GM19023 (cell line): ENCODE data around the gene ANKMY1.

Experiments
- ATAC-seq: cut with Tn5 transposase; IDR thresholded peaks from one replicate; pipeline ENCODE4 v1.9.1; 2021; ENCODE audit warnings: mild to moderate bottlenecking, moderate library complexity; ENCODE audit not compliant: unreplicated experiment

The ANKMY1 gene

GRCh38 chr2:240595381-240596079 is 37.7 kb upstream of the ANKMY1 start:
- ATAC-seq: no peak

DNA sequence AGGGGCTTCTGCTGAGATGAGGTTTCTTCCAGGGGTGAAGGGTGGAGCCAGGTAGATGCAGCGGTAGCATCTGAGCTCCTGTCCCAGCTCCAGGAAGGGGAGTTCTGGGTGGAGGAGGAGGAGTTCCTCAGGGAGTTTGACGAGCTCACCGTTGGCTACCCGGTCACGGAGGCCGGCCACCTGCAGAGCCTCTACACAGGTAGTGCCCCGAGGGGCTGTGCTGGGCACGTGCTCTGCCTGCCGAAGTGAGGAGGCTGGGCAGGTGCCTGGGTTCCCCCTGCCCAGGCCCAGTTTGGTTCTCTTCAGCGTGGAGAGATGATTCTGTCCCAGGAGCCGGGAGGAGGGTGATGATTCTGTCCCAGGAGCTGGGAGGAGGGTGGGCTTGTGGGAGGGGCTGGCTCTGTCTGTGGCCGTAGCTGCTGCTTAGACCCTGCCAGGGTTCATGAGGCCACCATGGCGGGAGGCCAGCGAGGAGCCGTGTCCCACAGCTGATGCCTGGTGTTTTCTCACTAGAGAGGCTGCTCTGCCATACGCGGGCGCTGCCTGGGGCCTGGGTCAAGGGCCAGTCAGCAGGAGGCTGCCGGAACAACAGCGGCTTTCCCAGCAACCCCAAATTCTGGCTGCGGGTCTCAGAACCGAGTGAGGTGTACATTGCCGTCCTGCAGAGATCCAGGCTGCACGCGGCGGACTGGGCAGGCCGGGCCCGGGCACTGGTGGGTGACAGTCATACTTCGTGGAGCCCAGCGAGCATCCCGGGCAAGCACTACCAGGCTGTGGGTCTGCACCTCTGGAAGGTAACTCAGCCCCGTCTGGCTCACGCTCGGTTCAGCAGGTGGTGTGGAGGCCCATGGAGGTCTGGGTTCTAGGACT is 37.0 kb upstream of the ANKMY1 start:
- ATAC-seq: no peak

DNA sequence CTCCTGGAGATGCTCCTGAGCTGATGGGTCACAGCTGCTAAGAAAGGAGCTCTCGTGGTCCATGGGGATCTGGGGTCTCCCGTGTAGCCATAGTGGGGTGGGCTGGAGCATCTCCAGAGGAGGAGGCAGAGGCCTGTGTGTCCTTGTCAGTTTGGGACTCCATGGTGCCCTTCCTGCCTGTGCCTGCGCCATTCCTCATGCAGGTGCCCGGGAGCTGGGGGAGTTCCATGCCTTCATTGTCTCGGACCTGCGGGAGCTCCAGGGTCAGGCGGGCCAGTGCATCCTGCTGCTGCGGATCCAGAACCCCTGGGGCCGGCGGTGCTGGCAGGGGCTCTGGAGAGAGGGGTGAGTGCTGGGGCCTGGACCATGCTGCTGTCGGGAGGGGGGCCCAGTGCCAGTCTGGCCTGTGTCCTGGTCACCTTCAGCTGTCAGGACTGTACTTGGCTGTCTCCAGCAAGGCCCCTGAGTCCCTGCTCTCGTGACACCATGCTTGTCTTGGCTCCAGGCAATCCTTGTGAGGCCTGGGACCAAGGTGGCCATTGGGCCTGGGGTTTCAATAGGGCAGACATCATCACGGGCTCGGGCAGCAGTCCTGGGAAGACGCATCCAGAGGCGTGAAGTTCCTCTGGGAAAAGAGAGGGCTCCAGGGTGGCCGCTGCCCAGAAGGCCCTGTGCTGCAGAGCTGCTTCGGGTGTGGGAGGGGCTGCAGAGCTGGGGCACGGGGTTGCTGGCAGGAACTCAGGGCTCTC is 36.1 kb upstream of the ANKMY1 start:
- no peak for ATAC-seq

GRCh38 chr2:240593026-240593702 is 35.4 kb upstream of the ANKMY1 start:
- no peak for ATAC-seq

GRCh38 chr2:240591784-240592183 is 34.0 kb upstream of the ANKMY1 start:
- no peak for ATAC-seq

- ATAC-seq: no peak
Measured at GRCh38 chr2:240591226-240591625, 33.4 kb upstream of the ANKMY1 start.

GRCh38 chr2:240590681-240591111 is 32.9 kb upstream of the ANKMY1 start:
- no peak for ATAC-seq

GRCh38 chr2:240589850-240590525 is 32.2 kb upstream of the ANKMY1 start:
- no peak for ATAC-seq

- no peak for ATAC-seq
Measured at GRCh38 chr2:240589375-240589774, 31.6 kb upstream of the ANKMY1 start.

- ATAC-seq: no peak
Measured at GRCh38 chr2:240588669-240589068, 30.9 kb upstream of the ANKMY1 start.

DNA sequence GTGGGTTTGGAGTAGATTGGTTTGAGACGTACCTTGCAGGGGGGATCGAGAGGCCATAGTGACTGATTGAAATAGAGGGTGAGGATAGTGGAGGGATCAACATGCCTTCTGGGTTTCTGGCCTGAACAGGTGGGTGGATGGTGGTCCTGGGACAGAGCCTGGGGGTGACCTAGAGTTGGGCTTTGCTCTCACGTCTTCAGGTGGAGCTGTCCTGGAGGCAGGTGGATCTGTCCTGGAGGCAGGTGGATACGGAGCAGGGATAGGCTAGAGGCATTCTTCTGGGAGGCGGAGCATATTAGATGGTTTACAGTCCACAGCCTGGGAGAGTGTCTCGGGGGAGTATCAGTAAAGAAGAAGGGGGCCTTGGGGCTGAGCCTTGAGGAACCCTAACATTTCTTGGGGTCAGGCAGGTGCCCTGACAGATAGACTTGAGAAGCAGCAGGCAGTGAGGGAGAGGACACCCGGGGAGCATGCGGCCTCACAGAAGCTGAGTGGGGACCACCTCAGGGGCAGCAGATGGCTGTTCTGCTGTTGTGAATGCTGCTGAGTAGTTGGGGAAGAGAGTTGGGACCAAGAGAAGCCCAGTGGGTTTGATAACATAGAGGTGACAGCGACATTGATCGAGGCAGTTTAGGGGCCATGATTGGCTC is 30.3 kb upstream of the ANKMY1 start:
- ATAC-seq: no peak

- ATAC-seq: peak; percentile 4
Measured at GRCh38 chr2:240586919-240587800, 29.4 kb upstream of the ANKMY1 start.

- ATAC-seq: peak; percentile 61
Measured at GRCh38 chr2:240586198-240586918, 28.6 kb upstream of the ANKMY1 start, which contains the start of gene CAPN10. Gene CAPN10 (plus strand): TSS chr2:240586734. CDS start chr2:240586912, 178 bp downstream.

DNA sequence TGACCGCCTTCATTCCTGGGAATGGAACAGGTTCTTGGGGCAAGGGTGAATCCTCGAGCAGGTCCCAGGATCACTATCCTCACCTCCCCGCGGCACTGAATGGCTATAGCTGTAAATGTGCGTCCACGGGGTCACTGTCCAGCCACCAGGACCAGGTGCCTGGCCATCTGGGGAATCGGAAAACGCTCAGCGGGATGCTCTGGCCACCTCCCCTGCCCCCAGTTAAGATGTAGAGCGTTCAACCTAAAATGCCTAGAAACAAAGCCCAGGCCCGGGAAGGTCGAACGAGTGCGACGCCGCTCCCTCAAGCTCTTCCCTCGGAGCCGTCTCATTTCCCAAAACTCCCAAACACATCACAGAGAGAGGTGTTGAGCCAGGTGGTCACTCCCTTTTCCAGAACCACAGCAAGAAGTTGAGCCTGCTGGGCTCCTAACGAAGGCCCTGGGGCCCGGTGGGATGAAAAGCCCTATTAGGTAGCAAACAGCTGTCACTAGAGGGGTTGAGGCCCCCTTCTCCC is 28.0 kb upstream of the ANKMY1 start:
- no peak for ATAC-seq

DNA sequence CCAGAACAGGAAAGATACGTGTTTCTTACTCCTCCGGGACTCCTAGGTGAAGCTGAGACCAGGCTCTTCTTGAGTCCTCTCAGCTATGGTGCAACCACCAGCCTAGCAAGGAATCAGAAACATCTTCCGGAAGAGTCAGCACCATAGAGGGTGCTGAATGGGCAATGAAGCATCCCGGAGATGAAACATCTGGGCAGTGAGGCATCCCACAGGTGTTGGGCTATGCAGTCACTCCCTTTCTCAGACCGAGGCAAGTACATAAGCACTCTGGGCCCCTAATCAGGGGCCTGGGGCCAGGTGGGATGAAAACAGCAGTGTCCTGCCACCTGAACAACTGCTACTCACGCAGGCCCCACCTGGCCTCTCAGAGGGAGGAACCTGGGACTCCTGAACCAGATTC is 27.3 kb upstream of the ANKMY1 start:
- peak; percentile 22 for ATAC-seq

DNA sequence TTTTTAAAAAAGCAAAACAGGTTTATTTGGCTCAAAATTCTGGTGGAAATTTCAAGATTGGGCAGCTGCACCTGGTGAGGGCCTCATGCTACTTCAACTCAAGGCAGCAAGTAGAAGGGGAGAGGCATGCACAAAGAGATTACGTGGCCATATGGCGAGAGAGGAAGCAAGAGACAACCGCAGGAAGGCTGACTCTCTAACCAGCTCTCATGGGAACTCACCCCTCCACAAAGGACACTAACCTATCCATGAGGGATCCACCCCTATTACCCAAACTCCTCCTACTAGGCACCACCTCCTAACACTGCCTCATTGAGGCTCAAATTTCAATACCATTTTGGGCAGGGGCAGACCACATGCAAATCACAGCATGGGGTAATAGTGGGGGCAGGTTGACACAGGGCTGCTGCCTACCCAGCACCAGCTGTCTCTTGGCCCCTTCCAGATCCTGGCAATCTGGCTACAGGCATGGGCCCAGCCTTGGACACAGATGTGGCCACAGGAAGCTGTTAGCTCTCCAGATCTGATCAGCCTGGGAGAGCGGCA is 26.8 kb upstream of the ANKMY1 start:
- ATAC-seq: peak; percentile 53

GRCh38 chr2:240583774-240584173 is 26.0 kb upstream of the ANKMY1 start:
- no peak for ATAC-seq

DNA sequence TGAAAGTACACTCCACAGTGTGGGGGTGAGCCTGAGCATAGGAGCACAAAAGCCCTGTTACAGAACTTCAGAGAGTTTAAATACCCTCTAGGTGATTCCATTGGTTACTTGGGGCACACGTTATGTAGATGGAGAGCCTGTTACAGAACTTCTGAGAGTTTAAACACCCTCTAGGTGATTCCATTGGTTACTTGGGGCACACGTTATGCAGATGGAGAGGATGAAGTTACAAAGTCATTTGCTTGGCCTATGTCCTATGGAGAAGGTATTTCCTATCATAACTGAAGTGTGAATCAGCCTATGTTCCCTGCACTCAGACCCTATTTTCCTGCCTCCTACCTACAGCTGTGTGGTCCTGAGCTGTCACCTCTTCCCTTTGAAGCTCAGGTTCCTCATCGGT is 25.0 kb upstream of the ANKMY1 start:
- no peak for ATAC-seq
